Colonic mucosa (tissue), 4 donors: ENCODE results near the gene BRAT1. TPM values are rescaled to one million over a fixed set of nuclear protein-coding genes. Genes with fewer than 3 reads are reported as not detected.

ENCODE experiments used
- DNase-seq: peaks from one replicate; pipeline ENCODE4 v3.0.0-alpha.2; 2020
- H3K27ac ChIP-seq: fragments of 200-600 bp; one replicate; pipeline ENCODE4 v1.8.0; 2021
- H3K27me3 ChIP-seq: fragments of 200-600 bp; one replicate; pipeline ENCODE4 v1.8.0; 2021
- H3K36me3 ChIP-seq: fragments of 200-600 bp; one replicate; pipeline ENCODE4 v1.8.0; 2021
- H3K4me1 ChIP-seq: fragments of 200-600 bp; one replicate; pipeline ENCODE4 v1.8.0; 2021; ENCODE audit warnings: mild to moderate bottlenecking
- H3K4me3 ChIP-seq: fragments of 200-600 bp; one replicate; pipeline ENCODE4 v1.8.0; 2021
- H3K9ac ChIP-seq, 2 donors: one replicate each; pipeline ENCODE4 v1.7.0; 2013; ENCODE audit warnings: control low read depth in 2 of 2, low read depth in 2 of 2, low read length in 2 of 2
- H3K9me3 ChIP-seq: fragments of 200-600 bp; one replicate; pipeline ENCODE4 v1.8.0; 2021
- CTCF ChIP-seq: fragments of 200-600 bp; IDR thresholded peaks from one replicate; pipeline ENCODE4 v1.8.0; 2022; ENCODE audit warnings: antibody characterized with exemption, mild to moderate bottlenecking
- intact Hi-C: fragments of 100-400 bp; cut with DNase I; formaldehyde crosslinking; loops from one replicate; pipeline ENCODE4 v1.14.1; 2022
- total RNA-seq, 2 donors: library from RNA; stranded (reverse); fragmentation: NEBNext Ultra II Directional in 1 of 2; extraction: Animal tissue kit (Norgen Biotek cat#: 25700) in 1 of 2; gene quantifications; one replicate each; pipeline ENCODE4 v1.2.1, GENCODE V29; 2021
- donor health status: healthy.
- donor health status: DM: no; HTN: no; CAD: no.
- donor health status: DM: no; HTN: no; CAD: no.

Gene BRAT1
- total RNA-seq, 2 donors from 2014 or later = 19.3 to 40.0 TPM

- DNase-seq = peak; percentile 70
- TF ChIP-seq CTCF = no peak
- peak overlapping the region; percentile 53 for H3K4me3 ChIP-seq
- H3K36me3 ChIP-seq = no peaks in the 10 kb centered on the region
- H3K9ac ChIP-seq = peak overlapping the region; percentile 89 to 98
- intact Hi-C loops = no loop called here
- H3K27me3 ChIP-seq = no peaks in the 10 kb centered on the region
- H3K27ac ChIP-seq = peak overlapping the region; percentile 82
- H3K4me1 ChIP-seq = peaks cover 48% of the 10 kb centered on the region
- no peaks in the 10 kb centered on the region for H3K9me3 ChIP-seq
Measured at GRCh38 chr7:2523461-2523936, 31.8 kb downstream of the BRAT1 start.

GRCh38 chr7:2522780-2523433 is 32.4 kb downstream of the BRAT1 start:
- peak; percentile 83 for DNase-seq
- Histone ChIP-seq H3K4me3 (peak overlapping the region; percentile 53), H3K27ac (peak overlapping the region; percentile 82), H3K36me3 (no peaks in the 10 kb centered on the region), H3K27me3 (no peaks in the 10 kb centered on the region), H3K4me1 (peaks cover 46% of the 10 kb centered on the region), H3K9me3 (no peaks in the 10 kb centered on the region), H3K9ac (peak overlapping the region; percentile 89 to 98)
- TF ChIP-seq CTCF = no peak
- intact Hi-C loops = no loop called here

- peaks cover 37% of the 10 kb centered on the region for H3K4me1 ChIP-seq
- no peaks in the 10 kb centered on the region for H3K9me3 ChIP-seq
- peak overlapping the region; percentile 53 for H3K4me3 ChIP-seq
- intact Hi-C loops = no loop called here
- no peaks in the 10 kb centered on the region for H3K27me3 ChIP-seq
- DNase-seq = peak; percentile 76
- no peaks in the 10 kb centered on the region for H3K36me3 ChIP-seq
- H3K27ac ChIP-seq = peak overlapping the region; percentile 82
- TF ChIP-seq CTCF = no peak
- peak overlapping the region; percentile 57 to 98 for H3K9ac ChIP-seq
Measured at GRCh38 chr7:2521952-2522591, 33.3 kb downstream of the BRAT1 start.

GRCh38 chr7:2521341-2521745 is 34.0 kb downstream of the BRAT1 start:
- no peaks in the 10 kb centered on the region for H3K27me3 ChIP-seq

More at GRCh38 chr7:2521341-2521745, 34.0 kb downstream of the BRAT1 start:
- peak overlapping the region; percentile 53 for H3K4me3 ChIP-seq
- DNase-seq = no peak
- H3K9me3 ChIP-seq = no peaks in the 10 kb centered on the region
- H3K4me1 ChIP-seq = peaks cover 30% of the 10 kb centered on the region
- intact Hi-C loops = no loop called here
- H3K9ac ChIP-seq = peak overlapping the region; percentile 57 to 98
- no peaks in the 10 kb centered on the region for H3K36me3 ChIP-seq
- peak overlapping the region; percentile 82 for H3K27ac ChIP-seq
- no peak for TF ChIP-seq CTCF
